ENCODE data around the gene HOXC9. TPM values are rescaled to one million over a fixed set of nuclear protein-coding genes. Genes with fewer than 3 reads are reported as not detected.

HOXC9 gene
- total RNA-seq, 1 donor from 2014 or later: not detected

DNA sequence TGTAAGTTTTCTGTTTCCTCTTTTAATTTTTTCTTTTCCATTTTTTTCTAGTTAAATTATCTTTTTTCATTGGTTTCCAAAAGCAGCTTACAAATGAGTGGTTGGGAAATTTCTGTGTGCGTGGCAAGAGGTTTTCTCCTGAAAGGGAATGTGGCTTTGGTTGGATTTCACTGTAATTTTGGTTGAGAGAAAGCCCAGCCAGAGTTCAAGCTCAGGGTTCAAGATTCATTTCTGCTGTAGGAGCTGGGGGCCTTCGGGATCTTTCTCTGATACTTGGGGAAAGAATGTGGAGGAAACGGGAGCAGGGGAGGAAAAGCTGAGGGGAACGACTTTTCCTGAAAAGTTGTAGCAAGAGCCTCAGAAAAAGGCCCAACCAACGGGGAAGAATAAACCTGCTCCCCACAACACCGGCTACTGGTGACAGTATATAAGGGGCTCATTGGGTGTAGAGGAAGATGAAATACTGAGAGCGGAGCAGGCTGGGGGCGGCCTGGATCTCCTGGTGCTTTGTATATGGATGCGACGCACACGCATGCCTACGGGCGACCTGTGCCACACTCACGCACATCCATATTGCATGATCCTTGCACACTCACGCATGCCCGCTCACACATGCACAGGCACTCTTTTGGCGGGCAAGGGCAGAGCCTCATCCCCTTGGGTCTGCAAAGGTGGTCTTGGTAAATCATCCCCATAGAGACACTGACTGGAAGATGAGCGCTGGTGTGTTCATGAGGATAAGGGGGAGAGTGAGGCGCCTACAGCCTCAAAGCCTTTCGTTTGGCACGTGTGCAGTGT lies 13.1 kb upstream of the HOXC9 start:
- H3K27me3 ChIP-seq (ENCODE audit: low read depth): peaks cover 100% of the 10 kb centered on the region
- intact Hi-C loops (cut with micrococcal nuclease): no loop called here
- no peaks in the 10 kb centered on the region for H3K36me3 ChIP-seq
- peaks cover 25% of the 10 kb centered on the region for H3K4me1 ChIP-seq
- H3K4me3 ChIP-seq: no peak overlapping the region
- H3K27ac ChIP-seq (replicated peaks): no peak overlapping the region
- TF ChIP-seq, protein P1, sequence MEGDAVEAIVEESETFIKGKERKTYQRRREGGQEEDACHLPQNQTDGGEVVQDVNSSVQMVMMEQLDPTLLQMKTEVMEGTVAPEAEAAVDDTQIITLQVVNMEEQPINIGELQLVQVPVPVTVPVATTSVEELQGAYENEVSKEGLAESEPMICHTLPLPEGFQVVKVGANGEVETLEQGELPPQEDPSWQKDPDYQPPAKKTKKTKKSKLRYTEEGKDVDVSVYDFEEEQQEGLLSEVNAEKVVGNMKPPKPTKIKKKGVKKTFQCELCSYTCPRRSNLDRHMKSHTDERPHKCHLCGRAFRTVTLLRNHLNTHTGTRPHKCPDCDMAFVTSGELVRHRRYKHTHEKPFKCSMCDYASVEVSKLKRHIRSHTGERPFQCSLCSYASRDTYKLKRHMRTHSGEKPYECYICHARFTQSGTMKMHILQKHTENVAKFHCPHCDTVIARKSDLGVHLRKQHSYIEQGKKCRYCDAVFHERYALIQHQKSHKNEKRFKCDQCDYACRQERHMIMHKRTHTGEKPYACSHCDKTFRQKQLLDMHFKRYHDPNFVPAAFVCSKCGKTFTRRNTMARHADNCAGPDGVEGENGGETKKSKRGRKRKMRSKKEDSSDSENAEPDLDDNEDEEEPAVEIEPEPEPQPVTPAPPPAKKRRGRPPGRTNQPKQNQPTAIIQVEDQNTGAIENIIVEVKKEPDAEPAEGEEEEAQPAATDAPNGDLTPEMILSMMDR (IDR thresholded peaks at IDR 0.05; ENCODE audit: borderline replicate concordance): no peak
- DNase-seq: no peak
- H3K9me3 ChIP-seq (replicated peaks): no peaks in the 10 kb centered on the region

DNA sequence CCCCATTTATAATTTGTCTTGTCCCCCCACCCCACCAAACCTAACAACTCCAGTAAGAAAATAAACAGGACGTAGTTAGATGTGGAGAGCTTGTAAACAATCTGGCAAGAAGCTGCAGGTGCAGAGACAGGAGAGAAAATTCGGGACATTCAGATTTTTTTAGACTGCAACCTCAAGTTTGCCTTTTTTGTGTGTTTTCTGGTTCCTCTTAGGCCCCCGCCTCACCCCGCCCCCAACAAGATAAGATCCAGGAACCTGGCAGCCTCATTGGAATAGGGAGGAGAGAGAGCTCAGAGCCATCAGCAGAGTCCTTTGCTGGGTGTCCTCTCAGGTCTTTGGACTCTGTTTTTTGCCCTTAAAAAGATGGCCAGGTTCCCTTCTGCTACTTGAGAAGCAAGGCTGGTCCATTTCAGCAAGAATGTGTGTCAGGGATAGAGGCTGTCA lies 12.2 kb upstream of the HOXC9 start:
- Histone ChIP-seq H3K36me3 (no peaks in the 10 kb centered on the region), H3K9me3 (replicated peaks) (no peaks in the 10 kb centered on the region), H3K4me3 (no peak overlapping the region), H3K4me1 (peaks cover 25% of the 10 kb centered on the region), H3K27me3 (ENCODE audit: low read depth) (peaks cover 100% of the 10 kb centered on the region), H3K27ac (replicated peaks) (no peak overlapping the region)
- intact Hi-C loops (cut with micrococcal nuclease): no loop called here
- TF ChIP-seq, protein P1 (IDR thresholded peaks at IDR 0.05; ENCODE audit: borderline replicate concordance): no peak
- no peak for DNase-seq

DNA sequence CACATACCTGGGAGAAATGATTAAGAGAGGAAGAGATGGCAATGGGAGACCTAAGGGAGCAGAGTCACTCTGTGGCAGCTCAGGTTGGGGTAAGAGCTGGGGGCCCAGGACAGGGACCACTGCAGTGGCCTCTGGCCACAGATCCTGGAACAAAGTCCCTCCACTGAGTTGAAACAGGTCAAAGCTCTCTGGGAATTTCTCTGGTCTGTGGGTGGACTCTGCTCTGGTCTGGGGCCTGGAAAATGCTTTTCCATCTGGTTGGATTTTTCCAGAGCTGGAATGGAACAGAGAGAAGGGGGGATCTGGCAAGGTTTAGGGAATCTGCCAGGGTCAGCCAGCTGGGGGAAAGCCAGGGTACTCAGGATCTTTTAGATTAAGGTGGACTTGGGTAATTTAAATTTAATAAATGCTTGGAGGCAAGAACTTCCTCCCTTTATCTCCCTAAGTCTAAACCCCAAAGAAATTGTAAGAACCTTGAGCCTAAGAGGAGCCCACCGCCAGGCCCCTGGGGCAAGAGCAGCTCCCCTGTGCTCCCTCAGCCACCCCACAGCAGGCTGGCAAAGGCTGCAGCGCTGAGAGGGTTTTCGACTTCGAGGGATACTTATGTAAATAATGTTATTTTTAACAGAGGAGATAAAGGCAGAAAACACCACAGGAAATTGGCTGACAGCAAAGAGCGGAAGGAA lies 11.3 kb upstream of the HOXC9 start:
- TF ChIP-seq, protein P1 (IDR thresholded peaks at IDR 0.05; ENCODE audit: borderline replicate concordance): no peak
- no peak for DNase-seq
- Histone ChIP-seq H3K36me3 (no peaks in the 10 kb centered on the region), H3K27ac (replicated peaks) (no peak overlapping the region), H3K27me3 (ENCODE audit: low read depth) (peaks cover 100% of the 10 kb centered on the region), H3K9me3 (replicated peaks) (no peaks in the 10 kb centered on the region), H3K4me3 (no peak overlapping the region), H3K4me1 (peaks cover 25% of the 10 kb centered on the region)
- intact Hi-C loops (cut with micrococcal nuclease): no loop called here

DNA sequence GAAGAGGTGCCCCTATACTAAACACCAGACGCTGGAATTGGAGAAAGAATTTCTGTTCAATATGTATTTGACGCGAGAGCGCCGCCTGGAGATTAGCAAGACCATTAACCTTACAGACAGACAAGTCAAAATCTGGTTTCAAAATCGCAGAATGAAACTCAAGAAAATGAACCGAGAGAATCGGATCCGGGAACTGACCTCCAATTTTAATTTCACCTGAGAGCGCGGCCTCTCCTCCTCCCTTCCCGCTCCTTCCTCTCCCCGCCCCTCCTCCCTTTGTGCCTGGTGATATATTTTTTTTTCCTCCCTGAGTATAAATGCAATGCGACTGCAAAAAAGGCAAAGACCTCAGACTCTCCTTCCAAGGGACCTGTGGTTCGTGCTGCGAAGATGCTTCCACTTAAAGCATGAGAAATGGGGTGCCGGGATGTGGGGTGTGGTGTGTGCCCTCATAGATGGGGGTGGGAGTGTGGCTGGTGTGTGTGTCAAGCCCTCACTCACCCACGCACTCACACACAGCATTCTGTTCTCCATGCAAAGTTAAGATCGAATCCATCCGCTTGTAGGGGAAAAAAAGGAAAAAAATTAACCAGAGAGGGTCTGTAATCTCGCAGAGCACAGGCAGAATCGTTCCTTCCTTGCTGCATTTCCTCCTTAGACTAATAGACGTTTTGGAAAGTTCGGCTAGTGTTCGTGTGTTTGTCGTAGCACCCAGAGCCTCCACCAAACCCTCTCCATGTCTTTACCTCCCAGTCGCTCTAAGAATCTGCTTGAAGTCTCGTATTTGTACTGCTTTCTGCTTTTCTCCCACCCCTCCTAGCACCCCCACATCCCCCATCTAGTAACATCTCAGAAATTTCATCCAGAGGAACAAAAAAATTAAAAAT lies 10.5 kb upstream of the HOXC9 start:
- H3K4me1 ChIP-seq: peaks cover 30% of the 10 kb centered on the region
- H3K27me3 ChIP-seq (ENCODE audit: low read depth): peaks cover 100% of the 10 kb centered on the region
- no peaks in the 10 kb centered on the region for H3K9me3 ChIP-seq (replicated peaks)
- intact Hi-C loops (cut with micrococcal nuclease): no loop called here
- H3K36me3 ChIP-seq: no peaks in the 10 kb centered on the region
- H3K4me3 ChIP-seq: no peak overlapping the region
- TF ChIP-seq, protein P1 (IDR thresholded peaks at IDR 0.05; ENCODE audit: borderline replicate concordance): peak; percentile 21
- no peak overlapping the region for H3K27ac ChIP-seq (replicated peaks)
- DNase-seq: no peak
